ENCODE results near the gene PSMB5. TPM values are rescaled to one million over a fixed set of nuclear protein-coding genes. Genes with fewer than 3 reads are reported as not detected.

Gene PSMB5
- total and polyA plus RNA-seq, 9 of the 15 experiments (the other 6 are each of a cell fraction or from before 2014, with no cell fraction given) = 198 to 1,870 (median 269) TPM

GRCh38 chr14:23009939-23010726, 24.6 kb downstream of the PSMB5 start, which contains the start of gene C14orf93 (continued):
- TF ChIP-seq BRCA1 (IDR thresholded peaks at IDR 0.05) (no peak), BRCA1 (CRISPR knock-in tag; IDR thresholded peaks at IDR 0.05) (no peak), THRA (IDR thresholded peaks at IDR 0.05) (no peak), NR3C1 (CRISPR knock-in tag; IDR thresholded peaks at IDR 0.05) (no peak), TEAD4 (IDR thresholded peaks at IDR 0.05; ENCODE audit: low read length) (peak; percentile 7; the same call in 1 of the 2 replicates), TEAD4 (CRISPR knock-in tag; IDR thresholded peaks at IDR 0.05; ENCODE audit: borderline replicate concordance) (no peak), HDAC1 (IDR thresholded peaks at IDR 0.05) (peak in 1 of 2 experiments; percentile 66; a peak in 2 of 4 replicates), ZNF212 (CRISPR knock-in tag; IDR thresholded peaks at IDR 0.05) (no peak), ZNF518B (CRISPR knock-in tag; IDR thresholded peaks at IDR 0.05) (no peak), JUN (IDR thresholded peaks at IDR 0.05; ENCODE audit: borderline replicate concordance, low read depth, low read length) (peak; percentile 3; the same call in 1 of the 2 replicates), JUN (CRISPR knock-in tag; IDR thresholded peaks at IDR 0.05; ENCODE audit: borderline replicate concordance) (no peak), ID3 (CRISPR knock-in tag; IDR thresholded peaks at IDR 0.05) (no peak), ID3 (tag; IDR thresholded peaks at IDR 0.05) (peak; percentile 55; the same call in 1 of the 2 replicates), POLR2H (tag; IDR thresholded peaks at IDR 0.05; ENCODE audit: low read depth) (peak; percentile 92), THRB (CRISPR knock-in tag; conservative IDR thresholded peaks at IDR 0.05) (0 out of 2 replicates have a peak, but pooled peaks have one; percentile 65), SFPQ (IDR thresholded peaks at IDR 0.05; ENCODE audit: low read depth, low read length) (no peak)
